Ovary (tissue), 9 donors: ENCODE results near the gene ADK. TPM values are rescaled to one million over a fixed set of nuclear protein-coding genes. Genes with fewer than 3 reads are reported as not detected.

ENCODE experiments used
- DNase-seq, 5 donors: peaks; one replicate each; pipeline ENCODE4 v3.0.0-alpha.2; 2019 to 2020
- H3K27ac ChIP-seq, 2 donors: fragments of 200-600 bp; one replicate each; pipeline versions ENCODE4 v1.5.1 to v1.8.0; 2019 to 2022
- H3K27me3 ChIP-seq: fragments of 200-600 bp; one replicate; pipeline ENCODE4 v1.8.0; 2022
- H3K36me3 ChIP-seq: fragments of 200-600 bp; sonication (generic); one replicate; pipeline ENCODE4 v1.5.1; 2019
- H3K4me1 ChIP-seq: one replicate; pipeline ENCODE4 v1.8.1; 2013; ENCODE audit warnings: mild to moderate bottlenecking, moderate library complexity; ENCODE audit not compliant: insufficient read depth
- H3K4me3 ChIP-seq: fragments of 200-600 bp; sonication (generic); one replicate; pipeline ENCODE4 v1.5.1; 2017
- H3K9me3 ChIP-seq, 2 donors: fragments of 200-600 bp in 1 of 2; sonication (generic) in 1 of 2; one replicate each; pipeline versions ENCODE4 v1.5.1 to v1.8.1; 2013 to 2019; ENCODE audit warnings: mild to moderate bottlenecking in 1 of 2, moderate library complexity in 1 of 2
- CTCF ChIP-seq, 3 donors: fragments of 450-650 bp in 2 of 3; fragments of 200-600 bp in 1 of 3; IDR thresholded peaks; one replicate each; pipeline versions ENCODE4 v1.5.1 to v1.8.0; 2016 to 2022; ENCODE audit warnings: antibody characterized with exemption in 3 of 3, mild to moderate bottlenecking in 1 of 3
- EP300 ChIP-seq: sonication (generic); formaldehyde crosslinking; IDR thresholded peaks from one replicate; pipeline ENCODE4 v1.6.1; 2017; ENCODE audit warnings: antibody characterized with exemption
- POLR2A ChIP-seq: fragments of 450-650 bp; IDR thresholded peaks from one replicate; pipeline ENCODE4 v1.6.1; 2017; ENCODE audit warnings: antibody characterized with exemption, mild to moderate bottlenecking, moderate library complexity
- WGBS, 3 donors: extraction: QIAGEN DNeasy Blood & Tissue Kit in 1 of 3; methylation state at CpG; one replicate each; pipeline versions ENCODE4 v1.1.5 to v1.1.7; 2013 to 2017; 5-methylcytosine and 5-hydroxymethylcytosine counted together
- intact Hi-C, 4 donors: fragments of 100-400 bp; cut with DNase I; formaldehyde crosslinking; loops; one replicate each; pipeline versions ENCODE4 v1.11.0 to v1.15.1; 2022 to 2023
- polyA plus RNA-seq, 2 donors: library from polyadenylated mRNA; stranded (reverse); fragments of 200-250 nt in 1 of 2; fragments of 350-450 nt in 1 of 2; fragmentation: Illumina TruSeq in 1 of 2; extraction: RNeasy Lipid Tissue Mini Kit (QIAGEN cat#74804) in 1 of 2; gene quantifications; one replicate each; pipeline ENCODE4 v1.2.3, GENCODE V29; 2013 to 2014
- total RNA-seq, 7 donors: library from RNA; depleted of rRNA in 2 of 7; stranded (reverse); fragments of >200 nt in 2 of 7; fragmentation: NEBNext Ultra II Directional in 3 of 7; extraction: Animal tissue kit (Norgen Biotek cat#: 25700) in 3 of 7; gene quantifications; one replicate each; pipeline versions ENCODE4 v1.1.0 to v1.2.4, GENCODE V29; 2016 to 2023
- donor health status: DM: no; HTN: no; CAD: no; lungs with moderate emphysema.
- donor health status: DM: no; HTN: no; CAD: no.
- donor health status: Bipolar disorder and iron deficiency.
- donor health status: DM: yes; HTN: yes; CAD: no.
- donor health status: DM: no; HTN: no; CAD: no.
- donor health status: DM: yes; HTN: yes; CAD: no.

Gene ADK
- total and polyA plus RNA-seq, 9 donors, result 9.4 to 20.4 (median 12.2) TPM

DNA sequence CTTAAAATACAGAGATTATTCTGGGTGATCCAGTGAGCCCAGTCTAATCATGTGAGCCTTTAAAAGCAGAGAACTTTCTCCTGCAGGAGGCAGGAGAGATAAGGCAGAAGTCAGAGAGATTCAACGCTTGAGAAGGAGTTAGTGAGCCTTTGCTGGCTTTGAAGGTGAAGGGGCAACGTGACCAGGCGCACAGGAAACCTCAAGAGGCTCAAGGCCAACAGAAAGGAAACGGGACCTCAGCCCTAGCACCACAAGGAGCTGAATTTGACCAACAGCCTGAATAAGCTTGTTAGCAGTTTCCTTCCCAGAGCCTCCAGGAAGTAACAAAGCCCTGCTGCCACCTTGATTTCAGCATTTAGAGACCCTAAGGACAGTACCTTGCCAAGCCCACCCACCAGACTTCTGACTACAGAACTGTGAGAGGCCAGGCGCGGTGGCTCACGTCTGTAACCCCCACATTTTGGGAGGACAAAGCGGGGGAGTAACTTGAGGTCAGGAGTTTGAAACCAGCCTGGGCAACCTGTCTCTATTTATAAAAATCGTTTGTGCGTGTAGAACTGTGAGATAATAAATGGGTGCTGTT, 588.1 kb downstream of the ADK start:
- Histone ChIP-seq H3K27ac (no peak overlapping the region), H3K36me3 (no peaks in the 10 kb centered on the region), H3K27me3 (no peaks in the 10 kb centered on the region), H3K4me3 (no peak overlapping the region), H3K4me1 (peaks cover 3% of the 10 kb centered on the region), H3K9me3 (no peaks in the 10 kb centered on the region)
- TF ChIP-seq CTCF (IDR thresholded peaks at IDR 0.05) (no peak), EP300 (no peak), POLR2A (no peak)
- no peak for DNase-seq
- WGBS, 3 donors, result 51 to 56% (median 52%) methylated on average over 10 of the region's 10 CpGs
- intact Hi-C loops, result loop anchor here in 1 of 4 donors (10.0 kb wide), 1 partner anchor 506 kb away; no protein-coding TSS in a partner anchor

DNA sequence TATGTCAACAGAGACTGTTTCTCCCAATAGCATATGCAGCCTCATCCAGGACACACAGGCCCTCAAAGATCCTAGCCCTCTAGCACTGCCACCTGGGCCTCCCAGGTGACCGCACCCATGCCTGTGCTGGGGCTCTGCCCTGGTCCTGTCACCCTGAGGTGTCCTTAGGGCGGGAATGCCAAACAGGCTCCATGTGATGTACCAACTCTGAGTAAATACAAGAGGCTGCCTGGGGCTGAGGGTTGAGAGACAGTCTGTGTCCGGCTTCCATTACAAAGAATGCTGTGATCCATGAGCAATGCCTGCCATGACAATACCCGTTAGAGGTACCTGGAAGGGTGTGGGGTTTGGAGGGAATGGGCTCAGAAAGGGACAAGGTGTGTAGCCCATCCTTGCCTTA, 592.4 kb downstream of the ADK start:
- no peaks in the 10 kb centered on the region for H3K9me3 ChIP-seq
- H3K27ac ChIP-seq, result no peak overlapping the region
- DNase-seq, result no peak
- peaks cover 3% of the 10 kb centered on the region for H3K4me1 ChIP-seq
- no peaks in the 10 kb centered on the region for H3K27me3 ChIP-seq
- H3K36me3 ChIP-seq, result no peaks in the 10 kb centered on the region
- no peak for TF ChIP-seq CTCF (IDR thresholded peaks at IDR 0.05)
- no peak for TF ChIP-seq POLR2A
- no peak for TF ChIP-seq EP300
- 97 to 98% (median 98%) methylated on average over 4 of the region's 4 CpGs for WGBS, 3 donors
- intact Hi-C loops, result no loop called here
- no peak overlapping the region for H3K4me3 ChIP-seq

DNA sequence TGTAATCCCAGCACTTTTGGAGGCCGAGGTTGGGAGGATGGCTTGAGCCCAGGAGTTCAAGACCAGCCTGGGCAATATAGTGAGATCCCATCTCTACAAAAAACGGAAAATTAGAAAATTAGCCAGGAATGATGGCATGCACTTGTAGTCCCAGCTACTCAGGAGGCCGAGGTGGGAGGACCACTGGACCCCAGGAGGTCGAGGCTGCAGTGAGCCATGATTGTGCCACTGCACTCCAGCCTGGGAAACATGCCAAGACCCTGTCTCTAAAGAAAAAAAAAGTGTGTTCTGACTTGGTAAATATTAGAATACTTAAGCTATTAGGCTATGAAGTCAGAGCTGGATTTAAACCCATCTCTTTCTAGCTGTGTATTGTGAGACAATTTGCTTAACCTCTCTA, 594.4 kb downstream of the ADK start:
- TF ChIP-seq CTCF (IDR thresholded peaks at IDR 0.05) (no peak), EP300 (no peak), POLR2A (no peak)
- Histone ChIP-seq H3K36me3 (no peaks in the 10 kb centered on the region), H3K4me3 (no peak overlapping the region), H3K4me1 (no peaks in the 10 kb centered on the region), H3K27me3 (no peaks in the 10 kb centered on the region), H3K27ac (no peak overlapping the region), H3K9me3 (no peaks in the 10 kb centered on the region)
- no peak for DNase-seq
- intact Hi-C loops, result no loop called here
- WGBS, 3 donors, result 81 to 88% (median 87%) methylated on average over 4 of the region's 4 CpGs

DNA sequence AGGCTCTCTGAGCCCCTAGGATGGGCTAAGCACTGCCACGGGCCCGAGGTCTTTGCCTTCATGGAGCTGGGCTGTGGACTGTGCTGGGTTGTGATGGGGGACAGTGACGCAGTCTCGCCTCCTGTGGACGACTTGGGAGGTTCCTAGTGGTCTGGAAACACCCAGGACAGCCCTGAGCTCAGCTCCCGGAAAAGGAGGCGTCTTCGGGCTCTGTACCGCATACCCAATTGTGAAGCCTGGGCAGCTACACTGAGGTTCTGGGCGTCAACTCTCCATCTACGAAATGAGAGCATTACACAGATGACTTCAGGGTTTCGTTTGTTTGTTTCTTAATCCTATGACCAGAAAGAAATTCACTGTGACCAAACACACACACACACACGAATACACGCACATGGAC, 595.8 kb downstream of the ADK start:
- Histone ChIP-seq H3K9me3 (no peaks in the 10 kb centered on the region), H3K36me3 (no peaks in the 10 kb centered on the region), H3K4me1 (no peaks in the 10 kb centered on the region), H3K27ac (no peak overlapping the region), H3K4me3 (no peak overlapping the region), H3K27me3 (no peaks in the 10 kb centered on the region)
- DNase-seq, result no peak
- WGBS, 3 donors, result 91 to 94% (median 93%) methylated on average over 14 of the region's 14 CpGs
- intact Hi-C loops, result no loop called here
- TF ChIP-seq CTCF (IDR thresholded peaks at IDR 0.05), result no peak
- no peak for TF ChIP-seq POLR2A
- no peak for TF ChIP-seq EP300
